HG02884 (cell line): ENCODE data around the gene PRSS50.

ENCODE experiments used
- ATAC-seq: cut with Tn5 transposase; IDR thresholded peaks from one replicate; pipeline ENCODE4 v1.9.1; 2021; ENCODE audit warnings: mild to moderate bottlenecking, moderate library complexity; ENCODE audit not compliant: unreplicated experiment

The PRSS50 gene

GRCh38 chr3:46671541-46672348, 45.9 kb downstream of the PRSS50 start:
- ATAC-seq = no peak

- ATAC-seq = no peak
Observed at GRCh38 chr3:46670891-46671427, 46.7 kb downstream of the PRSS50 start.

- ATAC-seq = no peak
Observed at GRCh38 chr3:46670000-46670890, 47.4 kb downstream of the PRSS50 start.

GRCh38 chr3:46669191-46669999, 48.3 kb downstream of the PRSS50 start:
- ATAC-seq = no peak

GRCh38 chr3:46668591-46668990, 49.1 kb downstream of the PRSS50 start:
- ATAC-seq = no peak

GRCh38 chr3:46668116-46668515, 49.6 kb downstream of the PRSS50 start:
- no peak for ATAC-seq

- ATAC-seq = no peak
Observed at GRCh38 chr3:46667657-46668056, 50.0 kb downstream of the PRSS50 start.

GRCh38 chr3:46667061-46667621, 50.5 kb downstream of the PRSS50 start:
- ATAC-seq = no peak

- no peak for ATAC-seq
Observed at GRCh38 chr3:46666453-46666845, 51.2 kb downstream of the PRSS50 start.

GRCh38 chr3:46665763-46666452, 51.8 kb downstream of the PRSS50 start:
- ATAC-seq = no peak

- ATAC-seq = no peak
Observed at GRCh38 chr3:46664971-46665762, 52.5 kb downstream of the PRSS50 start.

GRCh38 chr3:46664188-46664970, 53.3 kb downstream of the PRSS50 start:
- ATAC-seq = no peak

GRCh38 chr3:46663591-46664135, 54.0 kb downstream of the PRSS50 start:
- no peak for ATAC-seq

GRCh38 chr3:46662771-46663551, 54.7 kb downstream of the PRSS50 start:
- no peak for ATAC-seq
